Vagina (tissue), 2 donors: ENCODE measurements around the gene NPRL2. TPM values are rescaled to one million over a fixed set of nuclear protein-coding genes. Genes with fewer than 3 reads are reported as not detected.

Source experiments
- DNase-seq, 2 donors: peaks; one replicate each; pipeline ENCODE4 v3.0.0-alpha.2; 2017; ENCODE audit errors: extremely low spot score in 2 of 2
- H3K27ac ChIP-seq: fragments of 200-600 bp; sonication (generic); one replicate; pipeline ENCODE4 v1.5.1; 2019
- H3K27me3 ChIP-seq: fragments of 200-600 bp; sonication (generic); one replicate; pipeline ENCODE4 v1.5.1; 2019
- H3K36me3 ChIP-seq, 2 donors: fragments of 200-600 bp; sonication (generic); one replicate each; pipeline ENCODE4 v1.5.1; 2017 to 2019
- H3K4me1 ChIP-seq: fragments of 200-600 bp; sonication (generic); one replicate; pipeline ENCODE4 v1.5.1; 2019
- H3K4me3 ChIP-seq, 2 donors: fragments of 200-600 bp; sonication (generic); 1 replicate in 1 of 2; 2 replicates in 1 of 2; pipeline ENCODE4 v1.5.1; 2016 to 2019
- H3K9me3 ChIP-seq: fragments of 200-600 bp; sonication (generic); one replicate; pipeline ENCODE4 v1.5.1; 2019
- CTCF ChIP-seq, 3 experiments: fragments of 450-650 bp in 2 of 3; fragments of 200-600 bp in 1 of 3; sonication (generic) in 1 of 3; IDR thresholded peaks; one replicate each; pipeline ENCODE4 v1.5.1; 2017 to 2019; ENCODE audit warnings: antibody characterized with exemption in 3 of 3, mild to moderate bottlenecking in 2 of 3, moderate library complexity in 2 of 3
- POLR2A ChIP-seq, 2 donors: fragments of 450-650 bp; IDR thresholded peaks; one replicate each; pipeline ENCODE4 v1.6.1; 2017; ENCODE audit warnings: antibody characterized with exemption in 2 of 2, mild to moderate bottlenecking in 2 of 2, moderate library complexity in 2 of 2
- POLR2AphosphoS5 ChIP-seq, 2 donors: sonication (generic); formaldehyde crosslinking; IDR thresholded peaks; one replicate each; pipeline ENCODE4 v1.9.0; 2017; ENCODE audit warnings: antibody characterized with exemption in 2 of 2, mild to moderate bottlenecking in 2 of 2, low read depth in 1 of 2; ENCODE audit not compliant: insufficient read depth in 1 of 2
- intact Hi-C: fragments of 100-400 bp; cut with DNase I; formaldehyde crosslinking; loops from one replicate; pipeline ENCODE4 v1.15.1; 2023
- total RNA-seq: library from RNA; depleted of rRNA; stranded (reverse); fragments of >200 nt; gene quantifications from one replicate; pipeline ENCODE4 v1.2.3, GENCODE V29; 2016

The NPRL2 gene
- total RNA-seq, 1 donor from 2014 or later = 17.2 TPM

- Histone ChIP-seq H3K36me3 (no peaks in the 10 kb centered on the region), H3K27ac (no peak overlapping the region), H3K4me1 (peaks cover 8% of the 10 kb centered on the region), H3K4me3 (no peak overlapping the region), H3K27me3 (no peaks in the 10 kb centered on the region), H3K9me3 (no peaks in the 10 kb centered on the region)
- DNase-seq = no peak
- TF ChIP-seq POLR2AphosphoS5 (IDR thresholded peaks at IDR 0.05; ENCODE audit: insufficient read depth in 1 of 2, low read depth in 1 of 2) (no peak), POLR2A (IDR thresholded peaks at IDR 0.05) (no peak), CTCF (IDR thresholded peaks at IDR 0.05) (no peak)
- intact Hi-C loops = no loop called here
Observed at GRCh38 chr3:50390508-50391224, 40.1 kb upstream of the NPRL2 start.

GRCh38 chr3:50389414-50389767 lies 38.8 kb upstream of the NPRL2 start:
- H3K36me3 ChIP-seq = no peaks in the 10 kb centered on the region
- peaks cover 8% of the 10 kb centered on the region for H3K4me1 ChIP-seq
- no peaks in the 10 kb centered on the region for H3K27me3 ChIP-seq
- H3K9me3 ChIP-seq = no peaks in the 10 kb centered on the region
- H3K4me3 ChIP-seq = no peak overlapping the region
- no peak overlapping the region for H3K27ac ChIP-seq
- TF ChIP-seq POLR2A (IDR thresholded peaks at IDR 0.05) = no peak
- TF ChIP-seq CTCF (IDR thresholded peaks at IDR 0.05) = no peak
- TF ChIP-seq POLR2AphosphoS5 (IDR thresholded peaks at IDR 0.05; ENCODE audit: insufficient read depth in 1 of 2, low read depth in 1 of 2) = no peak
- no peak for DNase-seq
- intact Hi-C loops = loop anchor here (5.0 kb wide), 1 partner anchor 1867 kb away; no protein-coding TSS in a partner anchor

- Histone ChIP-seq H3K4me1 (peaks cover 8% of the 10 kb centered on the region), H3K27me3 (no peaks in the 10 kb centered on the region), H3K4me3 (no peak overlapping the region), H3K9me3 (no peaks in the 10 kb centered on the region), H3K27ac (no peak overlapping the region), H3K36me3 (no peaks in the 10 kb centered on the region)
- TF ChIP-seq POLR2A (IDR thresholded peaks at IDR 0.05) (no peak), POLR2AphosphoS5 (IDR thresholded peaks at IDR 0.05; ENCODE audit: insufficient read depth in 1 of 2, low read depth in 1 of 2) (no peak), CTCF (IDR thresholded peaks at IDR 0.05) (no peak)
- intact Hi-C loops = loop anchor here (5.0 kb wide), 1 partner anchor 1867 kb away; no protein-coding TSS in a partner anchor
- DNase-seq = no peak
Observed at GRCh38 chr3:50388720-50389413, 38.3 kb upstream of the NPRL2 start.

GRCh38 chr3:50388016-50388719 lies 37.6 kb upstream of the NPRL2 start:
- Histone ChIP-seq H3K4me1 (peaks cover 8% of the 10 kb centered on the region), H3K27me3 (no peaks in the 10 kb centered on the region), H3K36me3 (no peaks in the 10 kb centered on the region), H3K9me3 (no peaks in the 10 kb centered on the region), H3K4me3 (no peak overlapping the region), H3K27ac (no peak overlapping the region)
- no peak for DNase-seq
- TF ChIP-seq POLR2A (IDR thresholded peaks at IDR 0.05) (no peak), CTCF (IDR thresholded peaks at IDR 0.05) (no peak), POLR2AphosphoS5 (IDR thresholded peaks at IDR 0.05; ENCODE audit: insufficient read depth in 1 of 2, low read depth in 1 of 2) (no peak)
- intact Hi-C loops = loop anchor here (5.0 kb wide), 1 partner anchor 1866 kb away; no protein-coding TSS in a partner anchor
